Astrocyte of the hippocampus (primary cell): ENCODE measurements around the gene INPP5F.
"Not testable (repeated sequence)": the region's sequence is repeated elsewhere in the genome, so short reads cannot be mapped to it uniquely, and the experiment has no call there.

Experiments
- DNase-seq: peaks from one replicate; pipeline ENCODE4 v3.0.0; 2011; ENCODE audit warnings: low read depth, low spot score

Gene INPP5F

GRCh38 chr10:119706521-119707278, 19.1 kb upstream of the INPP5F start:
- DNase-seq, result no peak

GRCh38 chr10:119707331-119707730, 18.5 kb upstream of the INPP5F start:
- not testable (repeated sequence) for DNase-seq

GRCh38 chr10:119710935-119711334, 14.9 kb upstream of the INPP5F start:
- not testable (repeated sequence) for DNase-seq

GRCh38 chr10:119713744-119714483, 11.9 kb upstream of the INPP5F start:
- DNase-seq, result no peak

GRCh38 chr10:119714484-119714816, 11.4 kb upstream of the INPP5F start:
- no peak for DNase-seq

GRCh38 chr10:119715628-119716505, 10.0 kb upstream of the INPP5F start:
- DNase-seq, result no peak

GRCh38 chr10:119723161-119723560, 2.7 kb upstream of the INPP5F start:
- no peak for DNase-seq

- no peak for DNase-seq
Measured at GRCh38 chr10:119723624-119724023, 2.2 kb upstream of the INPP5F start.

GRCh38 chr10:119724593-119725516, 995 bp upstream of the INPP5F start:
- peak; percentile 46 for DNase-seq

- no peak for DNase-seq
Measured at GRCh38 chr10:119725517-119725827, 378 bp upstream of the INPP5F start.

- no peak for DNase-seq
Measured at GRCh38 chr10:119726676-119727261, 919 bp downstream of the INPP5F start.

- no peak for DNase-seq
Measured at GRCh38 chr10:119728172-119728800, 2.4 kb downstream of the INPP5F start.

GRCh38 chr10:119734396-119735332, 8.8 kb downstream of the INPP5F start:
- peak; percentile 68 for DNase-seq

- DNase-seq, result no peak
Measured at GRCh38 chr10:119735451-119735850, 9.6 kb downstream of the INPP5F start.

- no peak for DNase-seq
Measured at GRCh38 chr10:119736220-119736619, 10.4 kb downstream of the INPP5F start.

GRCh38 chr10:119737039-119737663, 11.3 kb downstream of the INPP5F start:
- DNase-seq, result no peak

GRCh38 chr10:119737823-119738222, 12.0 kb downstream of the INPP5F start:
- peak; percentile 87 for DNase-seq

- DNase-seq, result no peak
Measured at GRCh38 chr10:119738962-119739361, 13.1 kb downstream of the INPP5F start.

GRCh38 chr10:119740096-119740495, 14.2 kb downstream of the INPP5F start:
- DNase-seq, result no peak
